DND-41 (cell line): ENCODE results near the gene MARS1.
"Not testable (repeated sequence)": the region's sequence is repeated elsewhere in the genome, so short reads cannot be mapped to it uniquely, and the experiment has no call there.

Experiments
- ATAC-seq: fragments of 200-7000 bp; cut with Tn5 transposase; 3 replicates; pipeline ENCODE4 v1.9.1; 2021; ENCODE audit warnings: low read depth; ENCODE audit not compliant: insufficient read depth
- DNase-seq: peaks from one replicate; pipeline ENCODE4 v3.0.0-alpha.2; 2020
- H2AFZ ChIP-seq: 2 replicates; pipeline ENCODE4 v1.6.0; 2012; ENCODE audit warnings: low read depth, low read length
- H3K27ac ChIP-seq: 2 replicates; pipeline ENCODE4 v1.5.1; 2012; ENCODE audit warnings: low read length, inconsistent platforms
- H3K27me3 ChIP-seq: fragments of 200-600 bp; sonication (generic); 2 replicates; pipeline ENCODE4 v1.6.0; 2012; ENCODE audit warnings: low read length, mild to moderate bottlenecking, inconsistent platforms; ENCODE audit not compliant: insufficient read depth, poor library complexity
- H3K36me3 ChIP-seq: 2 replicates; pipeline ENCODE4 v1.5.1; 2012; ENCODE audit warnings: low read length, inconsistent platforms; ENCODE audit not compliant: insufficient read depth
- H3K4me1 ChIP-seq: 2 replicates; pipeline ENCODE4 v1.5.1; 2012; ENCODE audit warnings: mild to moderate bottlenecking, low read length; ENCODE audit not compliant: insufficient read depth
- H3K4me2 ChIP-seq: 2 replicates; pipeline ENCODE4 v1.6.0; 2012; ENCODE audit warnings: mild to moderate bottlenecking, moderate library complexity, low read length, inconsistent platforms; ENCODE audit not compliant: insufficient read depth
- H3K4me3 ChIP-seq, 2 experiments: fragments of 200-600 bp in 1 of 2; shearing (Covaris generic) in 1 of 2; 2 replicates each; pipeline ENCODE4 v1.5.1; 2012 to 2016; ENCODE audit warnings: inconsistent platforms in 2 of 2, low read length in 2 of 2, mild to moderate bottlenecking in 2 of 2, low read depth in 1 of 2, moderate library complexity in 1 of 2
- H3K79me2 ChIP-seq: 2 replicates; pipeline ENCODE4 v1.6.0; 2012; ENCODE audit warnings: low read length, inconsistent platforms; ENCODE audit not compliant: insufficient read depth
- H3K9ac ChIP-seq: 2 replicates; pipeline ENCODE4 v1.6.0; 2012; ENCODE audit warnings: low read depth, mild to moderate bottlenecking, inconsistent platforms, low read length, moderate library complexity
- H3K9me3 ChIP-seq: 2 replicates; pipeline ENCODE4 v1.5.1; 2012; ENCODE audit warnings: low read length, moderate library complexity, mild to moderate bottlenecking, inconsistent platforms; ENCODE audit not compliant: insufficient read depth, severe bottlenecking
- H4K20me1 ChIP-seq: 2 replicates; pipeline ENCODE4 v1.6.0; 2012; ENCODE audit warnings: low read length; ENCODE audit not compliant: insufficient read depth
- EZH2 ChIP-seq: IDR thresholded peaks from 3 replicates; pipeline ENCODE4 v1.6.1; 2012; ENCODE audit warnings: borderline replicate concordance, low read depth, mild to moderate bottlenecking, moderate library complexity, low read length, inconsistent platforms; ENCODE audit not compliant: severe bottlenecking
- TF ChIP-seq, protein P1 (sequence below): IDR thresholded peaks from 2 replicates; pipeline ENCODE4 v1.5.1; 2012; ENCODE audit warnings: borderline replicate concordance, low read length, moderate library complexity, mild to moderate bottlenecking; ENCODE audit not compliant: poor library complexity, severe bottlenecking; ENCODE audit errors: extremely low read depth

The MARS1 gene

DNA sequence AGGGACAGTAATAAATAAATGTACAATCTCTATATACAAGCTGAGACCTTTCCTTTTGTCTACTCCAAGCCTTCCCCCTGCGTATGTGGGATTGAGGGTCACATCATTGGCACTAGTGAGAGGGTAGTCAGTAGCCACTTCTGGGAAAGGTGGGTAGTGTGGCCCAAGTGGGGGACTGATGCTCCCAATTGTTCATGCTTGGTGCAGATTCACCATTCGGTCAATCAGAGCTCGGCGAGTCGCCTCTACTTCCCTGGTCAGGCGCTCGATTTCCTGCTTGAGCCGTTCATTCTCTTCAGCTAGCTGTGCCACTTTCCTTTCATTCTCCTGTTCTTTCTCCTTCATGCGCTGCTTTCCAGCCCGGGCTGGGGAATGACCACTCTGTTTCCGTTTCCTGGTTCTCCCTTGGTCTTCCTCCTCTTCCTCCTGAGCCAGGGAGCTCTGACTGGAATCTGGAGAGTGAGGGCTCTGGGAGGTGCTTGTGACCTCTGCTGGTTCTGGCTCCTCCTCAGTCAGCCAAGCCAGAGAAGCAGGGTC, 28.8 kb downstream of the MARS1 start:
- DNase-seq, result no peak
- peak overlapping the region; percentile 9; the same call in 1 of the 2 replicates for H3K4me2 ChIP-seq
- no peak overlapping the region for H3K4me3 ChIP-seq
- peaks cover 82% of the 10 kb centered on the region for H3K36me3 ChIP-seq
- peaks cover 49% of the 10 kb centered on the region for H3K79me2 ChIP-seq
- peak overlapping the region; percentile 27; the same call in 1 of the 2 replicates for H3K27ac ChIP-seq
- no peaks in the 10 kb centered on the region for H3K27me3 ChIP-seq
- peaks cover 56% of the 10 kb centered on the region for H4K20me1 ChIP-seq
- TF ChIP-seq EZH2, result no peak
- TF ChIP-seq, protein P1, sequence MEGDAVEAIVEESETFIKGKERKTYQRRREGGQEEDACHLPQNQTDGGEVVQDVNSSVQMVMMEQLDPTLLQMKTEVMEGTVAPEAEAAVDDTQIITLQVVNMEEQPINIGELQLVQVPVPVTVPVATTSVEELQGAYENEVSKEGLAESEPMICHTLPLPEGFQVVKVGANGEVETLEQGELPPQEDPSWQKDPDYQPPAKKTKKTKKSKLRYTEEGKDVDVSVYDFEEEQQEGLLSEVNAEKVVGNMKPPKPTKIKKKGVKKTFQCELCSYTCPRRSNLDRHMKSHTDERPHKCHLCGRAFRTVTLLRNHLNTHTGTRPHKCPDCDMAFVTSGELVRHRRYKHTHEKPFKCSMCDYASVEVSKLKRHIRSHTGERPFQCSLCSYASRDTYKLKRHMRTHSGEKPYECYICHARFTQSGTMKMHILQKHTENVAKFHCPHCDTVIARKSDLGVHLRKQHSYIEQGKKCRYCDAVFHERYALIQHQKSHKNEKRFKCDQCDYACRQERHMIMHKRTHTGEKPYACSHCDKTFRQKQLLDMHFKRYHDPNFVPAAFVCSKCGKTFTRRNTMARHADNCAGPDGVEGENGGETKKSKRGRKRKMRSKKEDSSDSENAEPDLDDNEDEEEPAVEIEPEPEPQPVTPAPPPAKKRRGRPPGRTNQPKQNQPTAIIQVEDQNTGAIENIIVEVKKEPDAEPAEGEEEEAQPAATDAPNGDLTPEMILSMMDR, result no peak
- peaks cover 37% of the 10 kb centered on the region for H3K4me1 ChIP-seq
- no peaks in the 10 kb centered on the region for H3K9me3 ChIP-seq
- ATAC-seq, result no peak
- H3K9ac ChIP-seq, result no peak overlapping the region
- no peak overlapping the region for H2AFZ ChIP-seq

DNA sequence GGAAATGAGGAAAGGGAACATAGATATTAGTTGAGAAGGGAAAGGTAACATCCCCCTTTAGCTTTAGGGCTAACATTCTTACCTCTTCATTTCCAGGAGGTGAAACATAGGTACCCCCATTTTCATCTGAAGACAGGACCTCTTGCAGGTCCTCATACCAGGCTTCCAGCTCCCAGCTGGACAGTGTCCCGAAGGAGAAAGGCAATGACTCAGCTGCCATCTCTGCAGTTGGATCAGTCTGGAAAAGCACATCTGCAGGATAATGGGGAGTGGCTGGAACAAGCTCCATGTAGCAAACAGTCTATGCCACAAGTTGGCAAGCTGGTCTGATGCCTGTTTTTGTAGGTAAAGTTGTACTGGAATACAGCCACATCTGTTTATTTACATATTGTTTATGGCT, 29.3 kb downstream of the MARS1 start:
- H3K27ac ChIP-seq, result peak overlapping the region; percentile 27
- no peaks in the 10 kb centered on the region for H3K27me3 ChIP-seq
- peaks cover 42% of the 10 kb centered on the region for H3K4me1 ChIP-seq
- H3K79me2 ChIP-seq, result peaks cover 46% of the 10 kb centered on the region
- DNase-seq (no peak), ATAC-seq (no peak)
- H3K9ac ChIP-seq, result no peak overlapping the region
- no peak overlapping the region for H2AFZ ChIP-seq
- no peak for TF ChIP-seq EZH2
- TF ChIP-seq, protein P1, result no peak
- H3K9me3 ChIP-seq, result no peaks in the 10 kb centered on the region
- peak overlapping the region; percentile 68 for H3K4me2 ChIP-seq
- peaks cover 51% of the 10 kb centered on the region for H4K20me1 ChIP-seq
- peaks cover 77% of the 10 kb centered on the region for H3K36me3 ChIP-seq
- H3K4me3 ChIP-seq, result no peak overlapping the region

DNA sequence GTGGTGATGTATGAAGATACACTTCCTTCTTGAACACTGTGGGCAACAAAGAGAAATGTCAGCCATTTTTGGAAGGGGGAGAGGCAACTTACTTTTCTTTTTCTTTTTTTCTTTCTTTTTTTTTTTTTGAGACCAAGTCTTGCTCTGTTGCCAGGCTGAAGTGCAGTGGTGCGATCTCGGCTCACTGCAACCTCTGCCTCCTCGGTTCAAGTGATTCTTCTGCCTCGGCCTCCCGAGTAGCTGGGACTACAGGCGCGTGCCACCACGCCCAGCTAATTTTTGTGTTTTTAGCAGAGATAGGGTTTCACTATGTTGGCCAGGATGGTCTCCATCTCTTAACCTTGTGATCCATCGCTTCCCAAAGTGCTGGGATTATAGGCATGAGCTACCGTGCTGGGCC, 29.9 kb downstream of the MARS1 start:
- peak overlapping the region; percentile 68 for H3K4me2 ChIP-seq
- not testable (repeated sequence) for DNase-seq, H3K27me3 ChIP-seq, ATAC-seq, H3K9me3 ChIP-seq, H2AFZ ChIP-seq
- peak overlapping the region; percentile 97 for H3K9ac ChIP-seq
- H3K79me2 ChIP-seq, result peaks cover 46% of the 10 kb centered on the region
- H4K20me1 ChIP-seq, result peaks cover 50% of the 10 kb centered on the region
- peaks cover 72% of the 10 kb centered on the region for H3K36me3 ChIP-seq
- peak overlapping the region; percentile 99 for H3K27ac ChIP-seq
- H3K4me1 ChIP-seq, result peaks cover 44% of the 10 kb centered on the region
- H3K4me3 ChIP-seq, result peak overlapping the region in 1 of 2 experiments; percentile 91; a peak in 1 of 4 replicates

DNA sequence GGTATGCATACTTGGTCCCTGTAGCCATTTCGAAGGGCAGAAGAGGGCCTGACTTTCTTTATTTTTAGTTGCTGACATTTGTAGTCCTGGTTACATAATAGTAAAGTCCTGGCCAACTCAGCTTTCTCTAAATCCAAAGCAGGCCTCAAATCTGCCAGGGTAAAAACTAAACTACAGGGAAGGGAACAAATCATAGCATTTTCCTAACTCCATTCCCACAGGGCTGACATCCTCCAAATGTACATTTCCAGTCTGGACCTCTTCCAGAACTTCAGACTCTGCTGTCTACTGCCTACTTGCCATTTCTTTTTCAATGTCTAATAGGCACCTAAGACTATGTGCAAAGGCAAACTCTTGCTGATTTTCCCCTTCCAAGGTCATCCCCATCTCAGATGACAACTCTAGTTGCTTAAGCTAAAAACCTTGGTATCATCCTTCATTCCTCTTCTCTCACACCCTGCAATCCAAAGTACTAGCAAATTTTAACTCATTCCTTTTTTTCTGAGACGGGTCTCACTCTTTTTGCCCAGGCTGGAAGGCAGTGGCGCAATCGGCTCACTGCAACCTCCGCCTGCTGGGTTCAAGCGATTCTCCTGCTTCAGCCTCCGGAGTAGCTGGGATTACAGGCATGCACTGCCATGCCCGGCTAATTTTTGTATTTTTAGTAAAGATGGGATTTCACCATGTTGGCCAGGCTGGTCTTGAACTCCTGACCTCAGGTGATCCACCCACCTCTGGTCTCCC, 30.5 kb downstream of the MARS1 start:
- ATAC-seq (no peak), DNase-seq (no peak)
- peaks cover 46% of the 10 kb centered on the region for H3K4me1 ChIP-seq
- TF ChIP-seq, protein P1, result no peak
- TF ChIP-seq EZH2, result no peak
- peak overlapping the region; percentile 99 for H3K27ac ChIP-seq
- H3K9me3 ChIP-seq, result no peaks in the 10 kb centered on the region
- H3K79me2 ChIP-seq, result peaks cover 50% of the 10 kb centered on the region
- H3K36me3 ChIP-seq, result peaks cover 69% of the 10 kb centered on the region
- peaks cover 53% of the 10 kb centered on the region for H4K20me1 ChIP-seq
- peak overlapping the region; percentile 68 for H3K4me2 ChIP-seq
- H3K9ac ChIP-seq, result peak overlapping the region; percentile 97
- H2AFZ ChIP-seq, result no peak overlapping the region
- H3K4me3 ChIP-seq, result peak overlapping the region; percentile 86 to 91; a peak in 3 of 4 replicates
- H3K27me3 ChIP-seq, result no peaks in the 10 kb centered on the region
